NCI-H1048 (cell line): ENCODE results near the gene MLN.

ENCODE experiments used
- DNase-seq: peaks from one replicate; lab custom pipeline; 2025; lab: John Stamatoyannopoulos, UW

Gene MLN

GRCh38 chr6:33771146-33772081, 32.4 kb downstream of the MLN start:
- no peak for DNase-seq

GRCh38 chr6:33770833-33771145, 33.0 kb downstream of the MLN start:
- no peak for DNase-seq

- no peak for DNase-seq
Observed at GRCh38 chr6:33770124-33770832, 33.5 kb downstream of the MLN start.

DNA sequence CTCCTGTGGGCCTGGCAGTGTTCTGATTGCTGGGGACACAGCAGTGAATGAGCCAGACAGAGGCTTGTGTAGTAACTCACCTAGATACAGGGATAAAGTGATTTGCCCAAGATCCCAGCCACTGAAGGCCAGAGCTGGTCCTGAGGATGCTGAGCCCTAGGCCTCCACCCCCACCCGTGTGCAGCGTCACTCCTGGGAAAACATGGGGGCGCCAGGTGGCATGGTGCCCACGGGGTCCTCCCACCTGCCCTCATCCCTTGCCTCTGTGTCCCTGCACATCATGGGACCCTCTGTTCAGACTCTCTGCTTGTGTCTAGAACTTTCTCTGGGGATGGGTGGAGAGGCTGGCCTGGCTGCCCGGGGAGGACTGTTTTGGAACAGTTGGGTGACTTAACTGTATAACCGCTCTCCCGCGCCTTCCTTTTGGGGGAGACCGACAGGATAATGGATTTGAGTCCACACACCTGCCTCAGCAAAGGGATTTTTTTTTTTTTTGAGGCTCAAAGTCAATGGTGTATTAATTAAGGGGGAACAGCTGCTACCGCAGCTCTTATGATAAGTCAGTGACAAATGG, 34.5 kb downstream of the MLN start:
- DNase-seq: no peak

DNA sequence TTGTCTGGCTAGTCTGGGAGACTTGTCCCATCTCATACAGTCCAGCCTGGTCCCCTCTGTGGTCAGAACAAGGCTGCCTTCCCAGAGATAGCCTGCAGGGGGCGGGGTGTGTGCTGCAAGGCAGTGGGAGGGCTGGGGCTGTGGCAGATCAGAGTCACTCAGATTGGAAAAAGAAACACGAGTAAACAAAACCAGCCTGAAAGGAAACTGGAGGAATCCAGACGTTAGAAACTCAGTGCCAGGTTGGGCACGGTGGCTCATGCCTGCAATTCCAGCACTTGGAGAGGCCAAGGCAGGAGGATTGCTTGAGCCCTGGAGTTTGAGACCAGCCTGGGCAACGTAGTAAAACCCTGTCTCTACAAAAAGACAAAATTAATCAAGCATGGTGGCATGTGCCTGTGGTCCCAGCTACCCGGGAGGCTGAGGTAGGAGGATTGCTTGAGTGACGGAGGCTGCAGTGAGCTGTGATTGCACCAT, 35.1 kb downstream of the MLN start:
- DNase-seq: peak; percentile 36

DNA sequence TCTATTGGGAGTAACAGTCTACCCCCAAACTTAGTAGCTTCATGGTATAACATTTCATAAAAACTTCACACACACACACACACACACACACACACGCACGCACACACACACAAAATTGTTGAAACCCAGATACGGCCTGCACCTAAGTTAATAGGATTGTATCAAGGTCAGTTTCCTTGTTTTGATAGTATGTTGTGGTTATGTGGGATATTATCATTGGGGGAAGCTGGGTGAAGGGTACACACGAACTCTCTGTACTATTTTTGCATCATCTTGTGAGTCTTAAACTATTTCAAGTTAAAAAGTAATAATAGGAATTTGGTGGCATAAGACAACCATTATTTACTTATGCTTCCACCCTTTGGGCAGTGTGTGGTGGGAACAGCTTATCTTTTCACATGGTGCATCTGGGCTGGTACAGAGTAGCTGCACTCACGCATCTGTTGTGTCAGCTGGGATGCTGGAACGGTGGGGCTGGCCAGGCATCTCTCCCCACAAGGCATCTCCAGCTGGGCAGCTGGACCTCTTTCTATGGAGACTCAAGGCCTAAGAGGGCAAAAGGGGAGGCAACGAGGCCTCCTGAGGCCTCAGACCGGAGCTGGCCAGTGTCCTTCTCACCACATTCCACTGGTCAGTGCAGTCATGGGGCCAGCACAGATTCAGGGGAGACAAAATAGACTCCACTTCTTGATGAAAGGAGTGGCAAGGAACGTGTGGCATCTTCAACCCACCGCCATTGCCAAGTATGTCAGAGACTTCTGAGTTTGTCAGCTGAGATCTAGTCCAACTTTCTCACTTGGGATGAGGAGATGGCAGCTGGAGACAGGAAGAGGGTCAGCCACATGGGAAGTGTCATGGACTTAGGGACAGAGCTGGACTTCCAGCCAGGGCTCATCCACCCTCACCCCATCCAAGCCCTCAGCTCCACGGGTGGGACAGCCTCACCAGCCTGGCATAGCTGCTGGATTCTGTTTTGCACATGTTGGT, 36.6 kb downstream of the MLN start:
- no peak for DNase-seq

DNA sequence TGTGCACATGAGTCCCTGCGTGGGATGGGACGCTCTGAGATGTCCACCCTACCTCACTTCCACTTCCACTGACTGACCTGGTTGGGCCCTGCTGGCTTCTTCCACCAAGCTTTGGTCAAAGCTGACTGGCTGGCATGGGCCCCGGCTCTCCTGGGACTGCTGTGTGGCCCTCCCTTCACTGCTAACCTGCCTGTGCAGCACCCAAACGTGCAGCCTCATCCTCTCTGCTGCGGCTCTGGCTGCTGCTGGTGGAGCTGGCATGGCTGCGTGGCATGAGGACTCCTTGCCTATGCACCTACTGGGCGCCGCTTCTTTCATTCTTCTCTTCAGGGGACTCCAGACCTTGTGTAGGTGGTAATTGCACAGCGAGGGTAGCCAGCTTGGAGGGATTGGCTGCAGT, 38.4 kb downstream of the MLN start:
- no peak for DNase-seq

DNA sequence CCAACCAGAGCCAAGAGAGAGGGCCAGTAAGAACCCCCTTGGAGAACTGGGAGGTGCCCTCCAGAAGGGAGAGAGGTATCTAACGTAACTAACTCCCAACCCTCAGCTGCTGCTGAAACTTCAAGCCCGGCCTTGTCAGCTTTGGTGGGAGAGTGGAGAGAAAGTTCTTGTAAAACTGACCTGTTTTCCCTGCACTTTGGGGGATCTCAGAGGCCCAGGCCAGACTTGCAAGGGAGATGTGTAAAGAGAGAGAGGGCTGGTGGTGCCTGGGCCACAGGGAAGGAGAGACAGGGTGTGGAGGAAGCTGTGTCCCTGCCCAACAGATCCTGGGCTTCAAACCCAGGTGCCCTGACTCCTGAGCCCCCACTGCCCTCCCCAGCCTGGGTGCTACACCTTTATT, 39.8 kb downstream of the MLN start:
- no peak for DNase-seq

DNA sequence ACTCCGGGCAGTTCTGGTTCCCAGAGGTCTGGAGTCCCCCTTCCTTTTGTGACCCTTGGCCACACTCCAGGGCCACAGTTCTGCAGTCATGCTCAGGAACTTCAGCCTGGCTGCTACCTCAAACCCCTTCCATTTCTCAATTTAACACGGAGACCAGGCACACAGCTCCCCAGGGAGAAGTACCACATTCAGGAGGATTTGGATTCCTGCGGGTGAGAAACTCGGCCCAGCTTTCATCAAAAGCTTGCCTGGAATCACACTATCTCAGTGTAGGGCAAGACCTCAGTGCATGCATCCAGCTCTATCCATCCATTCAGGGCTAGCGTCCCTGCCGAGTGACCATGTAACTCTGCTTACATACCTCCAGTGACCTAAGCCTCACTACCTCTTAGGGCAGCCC, 40.3 kb downstream of the MLN start:
- no peak for DNase-seq

DNA sequence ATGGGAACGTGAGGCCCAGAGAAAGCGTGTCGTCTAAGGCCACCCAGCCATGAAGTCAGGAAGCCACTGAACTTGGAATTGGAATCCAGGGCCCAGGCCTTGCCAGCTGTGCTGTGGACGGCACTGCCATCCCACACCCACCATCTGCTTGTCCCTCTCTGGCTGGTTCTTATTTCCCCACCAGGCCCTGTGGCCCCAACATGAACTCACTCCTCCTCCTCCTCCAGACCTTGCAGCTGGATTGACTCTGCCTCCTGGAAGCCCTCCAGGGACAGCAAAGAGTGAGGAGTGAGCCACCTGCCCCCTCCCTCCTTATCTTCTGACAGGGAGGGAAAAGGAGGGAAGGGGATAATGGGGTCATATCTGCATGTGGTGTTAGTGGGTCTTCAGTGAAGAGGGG, 41.1 kb downstream of the MLN start:
- no peak for DNase-seq

- no peak for DNase-seq
Observed at GRCh38 chr6:33761922-33762629, 41.7 kb downstream of the MLN start.

DNA sequence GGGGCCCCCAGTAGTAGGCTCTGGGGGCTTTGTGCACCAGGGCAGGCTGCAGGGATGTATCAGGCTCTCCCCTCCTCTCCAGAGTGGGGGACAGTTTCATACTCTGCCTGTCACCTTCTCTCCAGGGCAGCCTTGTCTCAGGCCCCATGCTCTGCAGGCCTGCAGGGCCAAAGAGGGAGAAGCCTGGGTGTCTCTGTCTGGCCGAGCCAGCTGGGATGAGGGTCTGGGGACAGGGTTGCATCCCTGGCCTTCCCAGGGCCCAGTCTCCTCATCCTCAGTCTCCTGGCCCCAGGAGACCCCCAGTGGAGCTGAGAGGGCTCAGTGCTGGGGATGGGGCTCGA, 42.3 kb downstream of the MLN start:
- DNase-seq: no peak

DNA sequence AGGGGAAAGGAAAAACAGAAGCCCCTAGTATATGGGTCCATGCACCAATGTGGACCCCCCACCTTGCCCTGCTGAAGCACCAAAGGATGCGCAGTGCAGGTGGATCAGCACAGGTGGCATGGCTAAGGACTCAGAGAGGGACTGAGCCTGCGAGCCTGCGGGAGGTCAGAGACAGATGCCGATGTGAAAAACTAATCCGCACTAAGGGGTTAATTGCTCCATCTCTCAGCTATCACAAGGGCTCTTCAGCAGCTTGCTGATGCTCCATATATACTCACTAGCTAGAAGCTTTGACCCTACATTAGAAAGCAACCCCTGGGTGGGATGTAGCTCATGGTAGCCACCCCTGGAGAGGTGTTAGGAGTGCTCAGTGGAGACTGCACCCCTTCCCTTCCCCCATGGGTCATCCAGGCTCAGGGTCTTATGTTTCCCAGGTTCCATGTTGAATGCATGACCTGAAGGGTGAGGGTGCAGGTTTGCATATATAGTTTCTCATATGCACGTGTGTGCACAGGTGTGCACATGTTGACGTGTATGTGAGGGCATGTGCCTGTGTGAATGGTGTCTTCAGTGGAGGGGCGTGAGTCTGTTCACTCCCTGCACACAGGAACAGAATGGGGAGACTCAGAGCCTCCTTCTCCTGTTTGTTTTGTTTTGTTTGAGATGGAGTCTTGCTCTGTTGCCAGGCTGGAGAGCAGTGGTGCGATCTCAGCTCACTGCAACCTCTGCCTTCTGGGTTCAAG, 43.7 kb downstream of the MLN start:
- no peak for DNase-seq

- no peak for DNase-seq
Observed at GRCh38 chr6:33758815-33759216, 45.0 kb downstream of the MLN start.

- no peak for DNase-seq
Observed at GRCh38 chr6:33757906-33758305, 45.9 kb downstream of the MLN start.

DNA sequence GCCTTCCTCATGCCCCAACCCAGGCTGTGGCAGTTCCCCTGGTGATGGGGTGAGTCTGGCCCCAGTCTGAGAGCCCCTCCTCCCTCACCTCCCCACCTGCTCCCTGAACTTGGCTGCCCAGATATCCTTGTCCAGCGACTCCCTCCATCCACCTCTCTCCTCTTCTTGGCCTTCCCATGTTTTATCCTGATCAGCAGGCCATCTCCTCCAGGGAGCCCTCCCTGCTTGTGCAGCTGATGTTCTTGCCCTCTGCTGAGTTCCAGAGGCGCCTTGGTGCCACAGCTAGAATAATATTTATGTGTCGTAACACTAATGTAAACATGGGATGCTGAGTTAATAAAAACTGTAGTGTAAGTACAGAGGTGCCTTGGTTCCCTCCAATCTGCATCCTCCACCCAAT, 46.7 kb downstream of the MLN start:
- DNase-seq: no peak

DNA sequence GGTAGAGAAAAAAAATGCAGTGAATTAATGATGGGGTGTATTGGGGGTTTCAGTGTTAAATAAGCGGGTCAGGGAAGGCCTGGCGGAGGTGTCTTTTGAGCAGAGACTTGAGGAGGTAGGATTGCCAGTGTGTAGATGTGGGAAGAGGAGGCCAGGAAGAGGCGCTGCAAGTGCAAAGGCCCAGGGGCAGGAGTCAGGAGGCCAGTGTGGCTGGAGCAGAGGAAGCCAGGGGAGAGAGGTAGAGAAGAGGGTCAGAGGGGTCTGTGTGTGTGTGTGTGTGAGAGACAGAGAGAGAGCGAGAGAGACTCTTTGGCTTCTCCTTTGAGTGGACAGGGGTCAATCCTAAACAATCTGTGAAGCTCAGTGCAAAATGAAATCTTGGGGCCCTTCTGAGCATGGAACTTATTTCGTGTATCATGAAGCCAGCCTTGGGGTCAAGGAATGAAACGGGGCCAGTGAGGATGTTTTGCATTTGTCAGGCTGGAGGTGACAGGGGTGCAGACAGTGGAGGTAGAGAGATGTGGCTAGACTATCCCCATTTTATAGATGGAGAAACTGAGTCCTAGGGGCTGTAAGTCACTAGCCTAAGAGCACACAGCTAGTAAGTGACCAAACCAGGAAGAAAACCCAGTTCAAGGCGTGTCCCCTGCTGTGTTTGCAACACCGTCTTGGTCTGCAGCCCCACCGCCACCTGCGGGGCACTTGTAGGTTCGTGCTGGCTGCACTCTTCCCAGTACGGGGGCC, 47.4 kb downstream of the MLN start:
- no peak for DNase-seq

DNA sequence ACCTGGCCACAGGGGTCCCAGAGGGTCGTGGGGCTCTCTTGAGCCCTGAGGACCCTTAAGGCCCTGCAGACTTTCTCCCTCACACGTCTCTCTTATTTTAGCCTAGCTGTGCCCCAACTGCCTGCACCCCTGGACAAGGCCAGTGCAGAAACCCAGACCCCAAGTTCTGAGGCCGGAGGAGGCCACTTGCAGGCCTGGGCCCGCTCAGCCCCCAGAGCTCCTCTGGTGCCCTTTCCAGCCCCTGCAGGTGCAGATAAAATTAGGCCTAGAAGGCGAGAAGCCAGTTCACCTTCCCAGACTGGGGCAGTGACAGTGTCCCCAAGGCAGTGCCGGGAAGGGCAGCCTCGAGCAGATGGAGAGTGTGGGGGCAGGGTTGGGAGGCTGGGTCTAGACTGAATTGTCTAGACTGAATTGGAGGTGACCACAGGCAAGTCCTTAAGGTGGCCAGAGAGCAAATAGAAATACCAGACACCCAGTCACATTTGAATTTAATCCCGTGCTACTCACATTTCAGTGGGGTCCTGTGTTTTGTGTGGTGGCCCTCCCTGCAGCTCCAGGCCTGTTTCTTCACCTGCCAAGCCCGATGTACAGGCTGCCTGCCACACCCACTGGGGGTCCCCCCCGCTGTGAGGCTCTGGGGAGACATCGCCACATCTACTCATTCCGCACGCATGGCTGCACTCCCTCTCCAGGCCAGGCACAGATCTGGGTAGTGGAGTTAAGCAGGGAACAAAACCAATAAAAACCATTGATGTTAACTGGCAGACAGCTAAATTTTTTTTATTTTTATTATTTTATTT, 48.5 kb downstream of the MLN start:
- no peak for DNase-seq

DNA sequence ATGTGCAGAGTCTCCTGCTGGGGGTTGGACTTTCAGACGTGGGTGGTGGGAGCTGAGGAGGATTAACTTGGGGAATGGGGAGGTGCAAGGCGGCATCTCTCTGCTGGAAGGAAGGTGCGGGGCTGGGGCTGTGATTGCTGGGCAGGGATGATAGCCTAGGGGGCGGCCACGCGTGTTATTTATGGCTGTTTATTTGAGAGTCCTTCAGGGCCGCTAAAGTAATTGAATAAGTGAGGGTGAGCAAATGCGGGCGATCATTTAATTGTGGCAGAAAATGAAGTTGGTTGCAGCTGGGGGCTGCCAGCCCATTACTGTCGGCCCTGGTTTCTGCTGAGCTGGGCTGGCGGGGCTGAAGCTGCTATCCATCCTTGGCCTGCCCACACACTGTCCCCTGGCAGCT, 49.6 kb downstream of the MLN start:
- no peak for DNase-seq
